Tibial nerve (tissue), 4 donors: ENCODE data around the gene UNC45B. TPM values are rescaled to one million over a fixed set of nuclear protein-coding genes. Genes with fewer than 3 reads are reported as not detected.

ENCODE experiments used
- DNase-seq, 2 donors: peaks; one replicate each; pipeline ENCODE4 v3.0.0-alpha.2; 2019; ENCODE audit warnings: low spot score in 2 of 2
- H3K27ac ChIP-seq, 4 donors: fragments of 200-600 bp; sonication (generic) in 3 of 4; one replicate each; pipeline ENCODE4 v1.5.1; 2017 to 2019; ENCODE audit warnings: mild to moderate bottlenecking in 1 of 4
- H3K27me3 ChIP-seq, 2 donors: fragments of 200-600 bp; sonication (generic) in 1 of 2; one replicate each; pipeline versions ENCODE4 v1.5.1 to v1.6.0; 2017 to 2019
- H3K36me3 ChIP-seq, 3 donors: fragments of 200-600 bp; sonication (generic); one replicate each; pipeline ENCODE4 v1.5.1; 2018 to 2019
- H3K4me1 ChIP-seq, 4 donors: fragments of 200-600 bp; sonication (generic) in 3 of 4; one replicate each; pipeline ENCODE4 v1.5.1; 2017 to 2019
- H3K4me3 ChIP-seq, 4 donors: fragments of 200-600 bp; sonication (generic) in 3 of 4; one replicate each; pipeline ENCODE4 v1.5.1; 2017 to 2019; ENCODE audit warnings: mild to moderate bottlenecking in 1 of 4, moderate library complexity in 1 of 4
- H3K9me3 ChIP-seq, 4 donors: fragments of 200-600 bp; sonication (generic) in 3 of 4; one replicate each; pipeline ENCODE4 v1.5.1; 2017 to 2019
- CTCF ChIP-seq, 5 experiments: fragments of 200-600 bp in 3 of 5; fragments of 450-650 bp in 2 of 5; sonication (generic) in 3 of 5; IDR thresholded peaks; one replicate each; pipeline ENCODE4 v1.5.1; 2016 to 2019; ENCODE audit warnings: antibody characterized with exemption in 5 of 5, mild to moderate bottlenecking in 3 of 5, moderate library complexity in 2 of 5
- EP300 ChIP-seq, 2 donors: sonication (generic); formaldehyde crosslinking; IDR thresholded peaks; one replicate each; pipeline ENCODE4 v1.6.1; 2017; ENCODE audit warnings: antibody characterized with exemption in 2 of 2, mild to moderate bottlenecking in 1 of 2
- POLR2A ChIP-seq, 2 donors: fragments of 450-650 bp; IDR thresholded peaks; one replicate each; pipeline ENCODE4 v1.6.1; 2017; ENCODE audit warnings: antibody characterized with exemption in 2 of 2, mild to moderate bottlenecking in 2 of 2, moderate library complexity in 2 of 2
- WGBS, 2 donors: methylation state at CpG; one replicate each; pipeline ENCODE4 v1.1.5; 2018; 5-methylcytosine and 5-hydroxymethylcytosine counted together
- total RNA-seq, 4 donors: library from RNA; depleted of rRNA; stranded (reverse); fragments of >200 nt; gene quantifications; one replicate each; pipeline ENCODE4 v1.1.0, GENCODE V29; 2016

UNC45B gene
- total RNA-seq: not detected

GRCh38 chr17:35147375-35147905 lies at the start of gene UNC45B:
UNC45B (plus strand) TSS chr17:35147817; CDS start chr17:35148264, 447 bp downstream.
- TF ChIP-seq EP300 (IDR thresholded peaks at IDR 0.05) (no peak), CTCF (IDR thresholded peaks at IDR 0.05) (no peak), POLR2A (IDR thresholded peaks at IDR 0.05) (no peak)
- DNase-seq: no peak

GRCh38 chr17:35099908-35100307 lies 47.7 kb upstream of the UNC45B start:
- 81 to 85% methylated on average over 3 of the region's 3 CpGs for WGBS, 2 donors
- no peak for DNase-seq
- H3K9me3 ChIP-seq: no peaks in the 10 kb centered on the region
- peaks cover 0 to 72% (median 0%) of the 10 kb centered on the region in 3 donors for H3K36me3 ChIP-seq
- no peaks in the 10 kb centered on the region for H3K27me3 ChIP-seq
- no peaks in the 10 kb centered on the region for H3K4me1 ChIP-seq
- H3K27ac ChIP-seq: no peak overlapping the region
- TF ChIP-seq EP300 (IDR thresholded peaks at IDR 0.05) (no peak), CTCF (IDR thresholded peaks at IDR 0.05) (no peak), POLR2A (IDR thresholded peaks at IDR 0.05) (no peak)
- H3K4me3 ChIP-seq: no peak overlapping the region

More at GRCh38 chr17:35147375-35147905, at the start of gene UNC45B:
- no peaks in the 10 kb centered on the region for H3K9me3 ChIP-seq
- WGBS, 2 donors: 60 to 80% methylated on average over 4 of the region's 4 CpGs
- no peaks in the 10 kb centered on the region for H3K27me3 ChIP-seq
- H3K27ac ChIP-seq: no peak within 1 kb of the TSS
- H3K4me1 ChIP-seq: peaks cover 0 to 2% (median 0%) of the 10 kb centered on the region in 4 donors
- no peak within 1 kb of the TSS for H3K4me3 ChIP-seq
- H3K36me3 ChIP-seq: no peaks in the 10 kb centered on the region

GRCh38 chr17:35101036-35101435 lies 46.6 kb upstream of the UNC45B start:
- no peaks in the 10 kb centered on the region for H3K4me1 ChIP-seq
- no peak overlapping the region for H3K27ac ChIP-seq
- peaks cover 0 to 83% (median 0%) of the 10 kb centered on the region in 3 donors for H3K36me3 ChIP-seq
- no peaks in the 10 kb centered on the region for H3K9me3 ChIP-seq
- no peak for DNase-seq
- no peak overlapping the region for H3K4me3 ChIP-seq
- 93 to 95% methylated on average over 12 to 14 of the region's 14 CpGs for WGBS, 2 donors
- TF ChIP-seq POLR2A (IDR thresholded peaks at IDR 0.05) (no peak), EP300 (IDR thresholded peaks at IDR 0.05) (no peak), CTCF (IDR thresholded peaks at IDR 0.05) (no peak)
- no peaks in the 10 kb centered on the region for H3K27me3 ChIP-seq

GRCh38 chr17:35101725-35102124 lies 45.9 kb upstream of the UNC45B start:
- no peak overlapping the region for H3K27ac ChIP-seq
- WGBS, 2 donors: 91 to 94% methylated on average over 2 of the region's 2 CpGs
- no peaks in the 10 kb centered on the region for H3K4me1 ChIP-seq
- TF ChIP-seq EP300 (IDR thresholded peaks at IDR 0.05): no peak
- TF ChIP-seq CTCF (IDR thresholded peaks at IDR 0.05): no peak
- no peak for TF ChIP-seq POLR2A (IDR thresholded peaks at IDR 0.05)
- no peak overlapping the region for H3K4me3 ChIP-seq
- no peaks in the 10 kb centered on the region for H3K27me3 ChIP-seq
- H3K9me3 ChIP-seq: no peaks in the 10 kb centered on the region
- DNase-seq: no peak
- peaks cover 0 to 90% (median 4%) of the 10 kb centered on the region in 3 donors for H3K36me3 ChIP-seq

- Histone ChIP-seq H3K4me3 (no peak overlapping the region), H3K27me3 (no peaks in the 10 kb centered on the region), H3K9me3 (no peaks in the 10 kb centered on the region), H3K36me3 (peaks cover 0 to 91% (median 4%) of the 10 kb centered on the region in 3 donors), H3K4me1 (no peaks in the 10 kb centered on the region), H3K27ac (no peak overlapping the region)
- 89 to 93% methylated on average over 5 of the region's 5 CpGs for WGBS, 2 donors
- no peak for TF ChIP-seq CTCF (IDR thresholded peaks at IDR 0.05)
- TF ChIP-seq POLR2A (IDR thresholded peaks at IDR 0.05): no peak
- TF ChIP-seq EP300 (IDR thresholded peaks at IDR 0.05): no peak
- DNase-seq: no peak
Observed at GRCh38 chr17:35103271-35103670, 44.3 kb upstream of the UNC45B start.
